ENCODE results near the gene NR1H4.

DNA sequence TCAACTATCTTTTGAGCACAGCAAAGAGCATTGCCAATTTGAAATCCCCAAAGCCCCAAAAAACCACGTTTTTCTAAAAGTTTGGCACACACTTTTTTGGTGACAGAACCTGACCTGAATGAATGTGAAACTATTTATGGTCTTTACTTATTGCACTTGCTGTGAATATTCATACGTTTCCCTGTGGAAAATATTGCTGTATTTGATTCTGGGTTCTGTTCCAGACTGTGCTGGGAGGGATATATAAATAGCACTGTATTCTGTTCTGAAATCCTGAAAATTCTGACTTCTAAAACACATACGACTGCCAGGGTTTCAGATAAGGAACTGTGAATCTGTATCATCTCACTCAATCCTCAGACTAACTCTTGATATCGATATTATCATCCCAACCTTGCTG is 35.1 kb downstream of the NR1H4 start:
- TF ChIP-seq, protein P1, sequence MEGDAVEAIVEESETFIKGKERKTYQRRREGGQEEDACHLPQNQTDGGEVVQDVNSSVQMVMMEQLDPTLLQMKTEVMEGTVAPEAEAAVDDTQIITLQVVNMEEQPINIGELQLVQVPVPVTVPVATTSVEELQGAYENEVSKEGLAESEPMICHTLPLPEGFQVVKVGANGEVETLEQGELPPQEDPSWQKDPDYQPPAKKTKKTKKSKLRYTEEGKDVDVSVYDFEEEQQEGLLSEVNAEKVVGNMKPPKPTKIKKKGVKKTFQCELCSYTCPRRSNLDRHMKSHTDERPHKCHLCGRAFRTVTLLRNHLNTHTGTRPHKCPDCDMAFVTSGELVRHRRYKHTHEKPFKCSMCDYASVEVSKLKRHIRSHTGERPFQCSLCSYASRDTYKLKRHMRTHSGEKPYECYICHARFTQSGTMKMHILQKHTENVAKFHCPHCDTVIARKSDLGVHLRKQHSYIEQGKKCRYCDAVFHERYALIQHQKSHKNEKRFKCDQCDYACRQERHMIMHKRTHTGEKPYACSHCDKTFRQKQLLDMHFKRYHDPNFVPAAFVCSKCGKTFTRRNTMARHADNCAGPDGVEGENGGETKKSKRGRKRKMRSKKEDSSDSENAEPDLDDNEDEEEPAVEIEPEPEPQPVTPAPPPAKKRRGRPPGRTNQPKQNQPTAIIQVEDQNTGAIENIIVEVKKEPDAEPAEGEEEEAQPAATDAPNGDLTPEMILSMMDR (IDR thresholded peaks at IDR 0.05): no peak
- TF ChIP-seq EZH2 (IDR thresholded peaks at IDR 0.05; ENCODE audit: borderline replicate concordance, insufficient read depth, low read depth, low read length, poor library complexity, severe bottlenecking): no peak
